ENCODE data around the gene HOXA10.

DNA sequence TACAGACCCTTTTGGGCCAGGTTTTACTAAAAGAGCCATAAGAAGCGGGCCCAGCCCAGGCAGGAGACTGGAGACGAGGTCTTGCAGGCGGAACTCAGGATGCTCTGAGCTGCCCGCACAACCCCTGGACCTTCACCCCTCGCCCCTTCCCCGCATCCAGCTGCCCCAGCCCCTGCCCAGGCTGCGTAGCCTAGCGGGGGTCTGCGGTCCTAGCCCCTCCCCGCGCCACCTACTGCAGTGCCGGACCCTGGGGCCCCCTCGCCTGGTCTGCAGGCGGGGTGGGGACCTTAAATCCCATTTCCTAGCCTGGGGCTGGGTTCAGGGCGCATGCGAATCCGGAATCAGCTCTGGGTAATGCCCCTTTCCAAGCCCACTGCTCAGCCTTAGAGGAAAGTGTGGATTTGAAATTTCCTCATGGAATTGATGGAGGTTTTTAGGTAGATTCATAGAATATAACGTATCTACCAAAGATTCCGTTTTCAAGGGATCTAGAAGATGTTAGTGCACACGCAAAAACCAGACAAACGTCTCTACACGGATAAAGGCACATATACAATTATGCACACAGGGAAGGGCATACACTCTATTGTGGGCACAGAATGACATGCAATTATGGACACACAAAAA, 21.2 kb downstream of the HOXA10 start:
- TF ChIP-seq, protein P1, sequence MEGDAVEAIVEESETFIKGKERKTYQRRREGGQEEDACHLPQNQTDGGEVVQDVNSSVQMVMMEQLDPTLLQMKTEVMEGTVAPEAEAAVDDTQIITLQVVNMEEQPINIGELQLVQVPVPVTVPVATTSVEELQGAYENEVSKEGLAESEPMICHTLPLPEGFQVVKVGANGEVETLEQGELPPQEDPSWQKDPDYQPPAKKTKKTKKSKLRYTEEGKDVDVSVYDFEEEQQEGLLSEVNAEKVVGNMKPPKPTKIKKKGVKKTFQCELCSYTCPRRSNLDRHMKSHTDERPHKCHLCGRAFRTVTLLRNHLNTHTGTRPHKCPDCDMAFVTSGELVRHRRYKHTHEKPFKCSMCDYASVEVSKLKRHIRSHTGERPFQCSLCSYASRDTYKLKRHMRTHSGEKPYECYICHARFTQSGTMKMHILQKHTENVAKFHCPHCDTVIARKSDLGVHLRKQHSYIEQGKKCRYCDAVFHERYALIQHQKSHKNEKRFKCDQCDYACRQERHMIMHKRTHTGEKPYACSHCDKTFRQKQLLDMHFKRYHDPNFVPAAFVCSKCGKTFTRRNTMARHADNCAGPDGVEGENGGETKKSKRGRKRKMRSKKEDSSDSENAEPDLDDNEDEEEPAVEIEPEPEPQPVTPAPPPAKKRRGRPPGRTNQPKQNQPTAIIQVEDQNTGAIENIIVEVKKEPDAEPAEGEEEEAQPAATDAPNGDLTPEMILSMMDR (conservative IDR thresholded peaks at IDR 0.05; ENCODE audit: low read depth, low read length) = no peak
- no peak for TF ChIP-seq EZH2 (IDR thresholded peaks at IDR 0.05; ENCODE audit: borderline replicate concordance, low read depth, low read length, poor library complexity, severe bottlenecking)
